ENCODE results near the gene TMEM271. TPM values are rescaled to one million over a fixed set of nuclear protein-coding genes. Genes with fewer than 3 reads are reported as not detected.

The TMEM271 gene
- total RNA-seq, 1 experiment from 2014 or later, result not detected

- in situ Hi-C loops (cut with HindIII; ENCODE audit: low pct_unique_long_range_greater_than_20kb, low sequenced_read_pairs), result no loop called here
- DNase-seq (ENCODE audit: low read depth), result no peak
Measured at GRCh38 chr4:528835-529234, 47.3 kb downstream of the TMEM271 start.

GRCh38 chr4:528296-528695 lies 47.8 kb downstream of the TMEM271 start:
- in situ Hi-C loops (cut with HindIII; ENCODE audit: low pct_unique_long_range_greater_than_20kb, low sequenced_read_pairs), result no loop called here

GRCh38 chr4:526971-527460 lies 49.1 kb downstream of the TMEM271 start:
- DNase-seq (ENCODE audit: low read depth), result no peak
- in situ Hi-C loops (cut with HindIII; ENCODE audit: low pct_unique_long_range_greater_than_20kb, low sequenced_read_pairs), result no loop called here

More at GRCh38 chr4:528296-528695, 47.8 kb downstream of the TMEM271 start:
- no peak for DNase-seq (ENCODE audit: low read depth)

GRCh38 chr4:526189-526909 lies 49.7 kb downstream of the TMEM271 start:
- in situ Hi-C loops (cut with HindIII; ENCODE audit: low pct_unique_long_range_greater_than_20kb, low sequenced_read_pairs), result no loop called here
- DNase-seq (ENCODE audit: low read depth), result no peak

- DNase-seq (ENCODE audit: low read depth), result no peak
- in situ Hi-C loops (cut with HindIII; ENCODE audit: low pct_unique_long_range_greater_than_20kb, low sequenced_read_pairs), result no loop called here
Measured at GRCh38 chr4:525660-526059, 50.4 kb downstream of the TMEM271 start.

GRCh38 chr4:524196-524595 lies 51.9 kb downstream of the TMEM271 start:
- in situ Hi-C loops (cut with HindIII; ENCODE audit: low pct_unique_long_range_greater_than_20kb, low sequenced_read_pairs), result no loop called here
- no peak for DNase-seq (ENCODE audit: low read depth)

Other genes with a start within 250 kb of the TMEM271 start
- 1.2 and 2.1 TPM in 2 replicates for gene ZNF141, start 238.5 kb downstream of the TMEM271 start, total RNA-seq (2014; rRNA removed; shearing (Covaris generic); ENCODE audit: low replicate concordance)
- gene ZNF721, start 77.1 kb downstream of the TMEM271 start, total RNA-seq (2014; rRNA removed; shearing (Covaris generic); ENCODE audit: low replicate concordance), result 11.9 and 29.9 TPM in 2 replicates
- gene PIGG, start 77.1 kb downstream of the TMEM271 start, total RNA-seq (2014; rRNA removed; shearing (Covaris generic); ENCODE audit: low replicate concordance), result 41.6 and 50.0 TPM in 2 replicates
- 7.2 and 9.4 TPM in 2 replicates for gene PDE6B, start 49.3 kb upstream of the TMEM271 start, total RNA-seq (2014; rRNA removed; shearing (Covaris generic); ENCODE audit: low replicate concordance)
- 265 and 360 TPM in 2 replicates for gene ATP5ME, start 98.0 kb upstream of the TMEM271 start, total RNA-seq (2014; rRNA removed; shearing (Covaris generic); ENCODE audit: low replicate concordance)
- 16.6 and 48.6 TPM in 2 replicates for gene MYL5, start 98.2 kb upstream of the TMEM271 start, total RNA-seq (2014; rRNA removed; shearing (Covaris generic); ENCODE audit: low replicate concordance)
- gene SLC49A3, start 112.9 kb upstream of the TMEM271 start, total RNA-seq (2014; rRNA removed; shearing (Covaris generic); ENCODE audit: low replicate concordance), result not detected in 2 replicates
- 21.3 and 27.2 TPM in 2 replicates for gene PCGF3, start 129.5 kb upstream of the TMEM271 start, total RNA-seq (2014; rRNA removed; shearing (Covaris generic); ENCODE audit: low replicate concordance)
- 0.20 and 1.5 TPM in 2 replicates for gene CPLX1, start 249.8 kb upstream of the TMEM271 start, total RNA-seq (2014; rRNA removed; shearing (Covaris generic); ENCODE audit: low replicate concordance)